GM18873 (cell line): ENCODE results near the gene ADGRG1.
"Not testable (repeated sequence)": the region's sequence is repeated elsewhere in the genome, so short reads cannot be mapped to it uniquely, and the experiment has no call there.

Source experiments
- ATAC-seq: cut with Tn5 transposase; IDR thresholded peaks from one replicate; pipeline ENCODE4 v1.9.1; 2021; ENCODE audit warnings: mild to moderate bottlenecking, moderate library complexity, moderate number of reproducible peaks; ENCODE audit not compliant: unreplicated experiment, low FRiP score

Gene ADGRG1

DNA sequence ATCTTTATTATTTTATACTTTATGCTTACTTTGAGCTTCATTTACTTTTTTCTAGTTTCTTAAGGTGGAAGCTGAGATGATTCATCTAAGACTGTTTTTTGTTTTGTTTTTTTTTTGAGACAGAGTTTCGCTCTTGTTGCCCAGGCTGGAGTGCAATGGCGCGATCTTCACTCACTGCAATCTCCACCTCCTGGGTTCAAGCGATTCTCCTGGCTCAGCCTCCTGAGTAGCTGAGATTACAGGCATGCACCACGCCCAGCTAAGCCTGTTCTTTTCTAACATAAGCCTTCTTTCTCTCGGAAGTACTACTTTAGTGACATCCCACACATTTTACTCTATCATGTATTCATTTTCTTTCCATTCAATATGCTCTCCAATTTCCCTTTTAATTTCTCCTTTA, 84.1 kb downstream of the ADGRG1 start:
- not testable (repeated sequence) for ATAC-seq

DNA sequence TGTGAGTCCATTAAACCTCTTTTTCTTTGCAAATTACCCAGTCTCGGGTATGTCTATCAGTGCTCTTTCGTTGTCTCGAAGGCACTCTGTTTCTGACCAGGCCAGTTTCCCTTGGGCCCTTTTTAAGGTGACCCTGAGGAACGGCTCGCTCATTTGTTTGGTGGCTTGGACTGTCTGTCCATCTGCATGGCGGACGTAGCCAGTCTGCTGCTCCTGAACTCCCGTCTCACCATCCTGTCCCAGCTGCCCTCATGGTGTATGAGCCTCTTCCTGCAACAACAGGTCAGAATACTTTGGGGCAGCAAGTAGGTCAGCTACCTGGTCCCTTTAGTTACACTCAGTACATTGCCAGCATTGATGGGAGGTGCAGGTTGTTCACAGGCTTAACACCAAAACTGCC, 85.2 kb downstream of the ADGRG1 start:
- ATAC-seq: no peak

DNA sequence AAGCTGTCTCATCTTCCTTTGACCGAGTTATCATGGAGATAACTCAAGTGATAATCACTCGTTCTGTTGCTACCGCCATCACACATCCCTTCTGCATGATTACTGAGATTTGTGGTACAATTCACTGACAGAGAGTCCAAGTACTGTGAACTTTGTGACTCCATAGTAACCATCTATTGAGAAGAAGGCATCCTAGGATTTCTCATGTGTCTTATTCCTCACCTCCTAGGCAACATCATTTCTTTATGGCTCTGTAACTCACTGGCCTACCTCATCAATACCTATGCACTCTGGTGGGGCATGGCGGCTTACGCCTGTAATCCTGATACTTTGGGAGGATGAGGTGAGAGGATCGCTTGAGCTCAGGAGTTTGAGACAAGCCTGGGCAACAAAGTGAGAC, 85.6 kb downstream of the ADGRG1 start:
- ATAC-seq: no peak
